ENCODE measurements around the gene IL3.

The IL3 gene

GRCh38 chr5:132110930-132111329 lies 50.5 kb downstream of the IL3 start:
- no peak for DNase-seq (ENCODE audit: low read depth in 2 of 2, low spot score in 1 of 2)

- DNase-seq (ENCODE audit: low read depth in 2 of 2, low spot score in 1 of 2) = no peak
Observed at GRCh38 chr5:132112111-132112510, 51.7 kb downstream of the IL3 start.
